Stromal cell of bone marrow (primary cell): Measurements from ENCODE around the gene CWC27.
"Not testable (repeated sequence)": the region's sequence is repeated elsewhere in the genome, so short reads cannot be mapped to it uniquely, and the experiment has no call there.

ENCODE experiments used
- DNase-seq: peaks from one replicate; pipeline ENCODE4 v3.0.0-alpha.2; 2012; ENCODE audit warnings: low read depth

CWC27 gene

DNA sequence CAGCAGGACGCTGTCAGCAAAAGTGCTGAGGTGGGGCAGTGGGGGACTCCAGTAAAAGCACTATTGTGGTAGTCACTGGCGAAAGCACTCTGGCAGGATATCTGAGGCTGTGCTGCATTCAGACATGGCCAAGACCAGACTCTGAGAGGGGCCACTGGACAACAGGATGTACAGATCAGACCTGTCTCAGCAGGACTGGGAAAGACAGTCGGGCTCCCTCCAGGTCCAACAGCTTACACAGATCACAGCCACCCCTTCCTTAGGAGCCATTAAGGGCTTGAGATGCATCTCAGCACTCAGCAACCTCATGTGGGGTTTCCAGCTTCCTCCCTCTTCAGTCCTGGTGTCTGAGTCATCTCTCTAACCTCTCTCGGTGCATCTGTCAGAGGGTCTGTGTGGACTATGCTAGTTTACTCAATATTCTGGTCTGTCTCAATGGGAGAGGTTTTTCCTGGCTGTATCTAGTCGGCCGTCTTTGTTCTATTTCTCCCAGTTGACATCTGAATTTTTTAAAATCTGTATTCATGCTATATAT is 154.5 kb downstream of the CWC27 start:
- DNase-seq = no peak

DNA sequence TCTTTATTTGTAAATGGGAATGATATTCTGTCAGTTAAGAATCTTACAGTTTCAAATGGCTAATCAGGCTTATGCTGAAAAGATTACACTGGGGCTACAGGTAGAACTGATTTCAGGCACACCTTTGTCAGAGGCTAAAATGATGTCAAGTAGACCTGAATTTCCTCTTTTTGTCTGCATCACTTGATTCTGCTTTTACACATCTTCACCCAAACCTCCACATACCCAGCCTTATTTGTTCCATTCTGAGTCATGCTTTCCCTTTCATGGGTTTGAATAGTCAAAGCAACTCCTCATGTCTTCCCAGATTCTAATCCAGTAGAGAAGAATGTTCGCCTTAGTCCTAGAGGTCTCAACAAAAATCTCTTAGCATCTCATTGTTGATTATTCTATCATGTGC is 156.4 kb downstream of the CWC27 start:
- no peak for DNase-seq

DNA sequence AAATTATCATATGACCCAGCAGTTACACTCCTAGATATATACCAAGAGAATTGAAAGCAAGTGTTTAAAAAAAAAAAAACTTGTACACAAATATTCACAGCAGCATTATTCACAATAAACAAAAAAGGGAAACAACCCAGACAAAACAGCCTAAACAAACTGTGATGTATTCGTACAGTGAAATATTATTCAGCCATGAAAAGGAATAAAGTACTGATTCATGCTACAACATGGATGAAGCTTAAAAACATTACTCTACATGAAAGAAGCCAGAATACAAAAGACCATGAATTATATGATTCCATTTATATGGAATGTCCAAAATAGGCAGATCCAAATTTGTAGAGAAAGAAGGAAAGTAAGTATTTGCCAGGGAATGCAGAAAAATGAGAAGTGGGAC is 161.1 kb downstream of the CWC27 start:
- DNase-seq = no peak

DNA sequence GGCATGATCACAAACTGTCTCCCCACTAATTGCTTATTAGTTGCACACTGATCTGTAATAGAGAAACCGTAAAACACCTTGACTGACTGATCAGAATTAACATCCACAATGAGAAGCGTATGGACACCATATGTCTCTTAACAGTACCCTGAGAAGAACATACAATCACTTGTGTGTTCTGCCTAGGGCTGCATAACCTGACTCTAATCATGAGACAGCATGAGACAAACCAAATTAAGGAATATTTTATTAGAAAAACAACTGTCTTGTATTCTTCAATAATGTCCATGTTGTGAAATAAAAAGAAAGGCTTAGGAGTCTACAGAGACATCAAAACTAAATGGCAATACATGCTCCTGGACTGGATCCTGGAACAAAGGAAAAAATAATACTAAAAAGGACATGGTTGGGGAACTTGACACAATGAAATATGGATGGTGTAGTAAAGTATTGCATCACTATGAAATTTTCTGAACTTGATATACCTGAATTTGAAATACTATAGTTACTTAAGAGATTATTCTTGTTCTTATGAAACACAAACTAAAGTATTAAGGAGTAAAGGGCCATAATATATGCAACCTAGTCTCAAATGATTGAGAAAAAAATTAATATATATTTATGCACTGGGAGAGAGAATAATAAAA is 162.1 kb downstream of the CWC27 start:
- no peak for DNase-seq

DNA sequence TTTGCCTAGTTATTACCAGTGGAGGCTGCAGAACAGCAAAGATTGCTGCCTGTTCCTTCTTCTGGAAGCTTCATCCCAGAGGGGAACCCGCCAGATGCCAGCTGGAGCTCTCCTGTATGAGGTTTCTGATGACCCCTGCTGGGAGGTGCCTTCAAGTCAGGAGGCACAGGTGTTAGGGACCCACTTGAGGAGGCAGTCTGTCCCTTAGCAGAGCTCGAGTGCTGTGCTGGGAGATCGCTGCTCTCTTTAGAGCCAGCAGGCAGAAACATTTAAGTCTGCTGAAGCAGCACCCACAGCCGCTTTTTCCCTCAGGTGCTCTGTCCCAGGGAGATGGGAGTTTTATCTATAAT is 170.7 kb downstream of the CWC27 start:
- DNase-seq = not testable (repeated sequence)

DNA sequence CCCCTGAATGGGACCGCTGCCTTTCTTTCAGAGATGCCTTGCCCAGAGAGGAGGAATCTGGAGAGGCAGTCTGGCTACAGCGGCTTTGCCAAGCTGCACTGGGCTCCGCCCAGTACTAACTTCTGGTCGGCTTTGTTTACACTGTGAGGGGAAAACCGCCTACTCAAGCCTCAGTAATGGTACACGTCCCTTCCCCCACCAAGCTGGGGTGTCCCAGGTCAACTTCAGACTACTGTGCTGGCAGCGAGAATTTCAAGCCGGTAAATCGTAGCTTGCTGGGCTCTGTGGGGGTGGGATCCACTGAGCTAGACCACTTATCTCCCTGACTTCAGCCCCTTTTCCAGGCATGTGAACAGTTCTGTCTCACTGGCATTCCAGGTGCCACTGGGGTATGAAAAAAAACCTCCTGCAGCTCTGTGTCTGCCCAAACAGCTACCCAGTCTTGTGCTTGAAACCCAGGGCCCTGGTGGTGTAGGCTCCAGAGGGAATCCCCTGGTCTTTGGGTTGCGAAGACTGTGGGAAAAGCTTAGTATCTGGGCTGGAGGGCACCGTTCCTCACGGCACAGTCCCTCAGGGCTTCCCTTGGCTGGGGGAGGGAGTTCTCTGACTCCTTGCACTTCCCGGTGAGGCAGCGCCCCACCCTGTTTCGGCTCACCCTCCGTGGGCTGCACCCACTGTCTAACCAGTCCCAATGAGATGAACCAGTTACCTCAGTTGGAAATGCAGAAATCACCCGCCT is 171.2 kb downstream of the CWC27 start:
- peak; percentile 17 for DNase-seq

DNA sequence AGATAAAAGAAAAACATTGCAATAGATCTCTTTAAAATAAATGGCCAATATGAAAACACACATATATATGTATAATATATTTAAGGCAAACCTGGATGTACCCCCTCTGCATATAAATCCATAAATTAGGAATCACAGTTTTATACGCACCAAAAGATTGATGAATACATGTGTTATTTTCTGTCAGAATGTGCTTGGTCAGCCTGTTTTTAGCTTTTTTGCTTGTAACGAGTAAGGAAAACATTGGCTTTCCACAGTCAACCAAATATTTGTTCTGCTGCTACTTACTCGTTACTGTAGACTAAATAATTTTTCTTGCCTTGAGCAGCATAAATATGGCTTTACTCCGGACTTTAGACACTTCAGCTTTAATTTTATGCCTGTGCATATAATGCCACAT is 173.7 kb downstream of the CWC27 start:
- DNase-seq = no peak

DNA sequence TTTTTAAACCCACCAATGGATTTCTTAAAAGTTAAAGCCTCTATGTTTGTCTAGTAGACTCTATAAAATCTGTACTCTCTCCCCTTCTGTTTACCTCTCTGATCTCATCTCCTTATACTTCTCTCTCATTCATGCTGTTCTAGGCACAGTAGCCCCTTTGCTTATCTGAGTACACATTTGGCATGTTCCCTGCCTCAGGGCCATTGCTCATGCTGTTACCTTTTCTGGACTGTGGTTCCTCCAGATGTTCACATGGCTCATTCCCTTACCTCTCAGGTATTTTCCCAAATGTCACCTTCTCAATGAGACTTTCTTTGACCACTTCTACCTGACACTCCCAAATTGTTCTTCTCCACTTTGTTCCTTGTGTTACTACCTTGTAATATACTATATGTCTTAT is 176.1 kb downstream of the CWC27 start:
- DNase-seq = no peak

DNA sequence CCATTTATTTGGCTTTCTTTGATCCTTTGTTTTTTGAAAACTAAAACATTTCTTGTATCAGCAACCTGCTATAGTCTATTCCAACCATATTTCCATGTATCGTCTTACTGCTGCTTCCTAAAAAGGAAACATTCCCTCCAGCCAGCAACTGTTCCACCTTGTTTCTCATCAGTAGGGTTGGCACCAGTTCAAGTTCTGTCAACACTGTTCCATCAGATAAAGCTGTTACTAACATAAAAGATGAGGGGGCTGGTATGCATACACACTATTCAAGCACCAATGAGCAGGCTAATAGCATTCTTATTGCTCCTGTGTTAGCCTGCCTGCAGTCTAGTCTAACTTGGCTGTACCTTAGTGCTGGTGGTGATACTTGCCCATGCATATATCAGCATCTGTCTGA is 178.3 kb downstream of the CWC27 start:
- no peak for DNase-seq

DNA sequence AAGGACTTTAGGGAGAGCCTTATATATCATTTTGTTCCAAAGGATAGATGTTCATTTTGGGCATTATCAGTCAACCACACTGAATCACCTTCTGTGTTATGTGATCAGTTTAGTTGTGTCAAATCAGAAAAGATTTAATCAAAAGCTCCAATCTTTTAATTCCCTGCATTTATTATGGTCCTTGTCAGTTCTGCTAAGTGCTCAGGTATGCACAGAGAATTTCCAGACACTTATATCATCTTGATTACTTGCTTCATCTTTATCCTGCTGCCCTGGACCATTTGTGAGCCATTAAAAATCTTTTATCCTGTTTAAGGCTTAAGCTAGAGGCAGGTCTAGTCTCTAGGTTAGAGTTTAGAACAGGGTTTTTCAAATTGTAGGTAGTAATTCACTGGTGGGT is 179.1 kb downstream of the CWC27 start:
- DNase-seq = no peak

DNA sequence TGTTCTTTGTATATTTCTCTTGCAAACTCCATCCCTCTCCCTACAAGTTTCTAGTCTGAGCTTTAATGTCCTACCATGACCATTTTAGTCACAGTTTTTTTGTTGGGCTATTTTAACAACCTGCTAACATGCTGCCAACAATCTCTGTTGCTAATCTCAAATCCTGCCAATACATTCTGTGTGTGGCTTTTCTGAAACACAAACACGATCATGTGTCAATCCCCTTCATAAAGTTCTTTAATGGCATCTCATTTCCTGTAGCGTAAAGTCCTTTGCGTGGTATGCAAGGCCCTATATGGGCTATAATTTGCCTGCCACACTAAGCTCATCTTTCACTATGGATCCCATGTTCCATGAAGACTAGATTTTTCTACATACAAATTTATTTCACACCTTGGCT is 180.6 kb downstream of the CWC27 start:
- DNase-seq = no peak

DNA sequence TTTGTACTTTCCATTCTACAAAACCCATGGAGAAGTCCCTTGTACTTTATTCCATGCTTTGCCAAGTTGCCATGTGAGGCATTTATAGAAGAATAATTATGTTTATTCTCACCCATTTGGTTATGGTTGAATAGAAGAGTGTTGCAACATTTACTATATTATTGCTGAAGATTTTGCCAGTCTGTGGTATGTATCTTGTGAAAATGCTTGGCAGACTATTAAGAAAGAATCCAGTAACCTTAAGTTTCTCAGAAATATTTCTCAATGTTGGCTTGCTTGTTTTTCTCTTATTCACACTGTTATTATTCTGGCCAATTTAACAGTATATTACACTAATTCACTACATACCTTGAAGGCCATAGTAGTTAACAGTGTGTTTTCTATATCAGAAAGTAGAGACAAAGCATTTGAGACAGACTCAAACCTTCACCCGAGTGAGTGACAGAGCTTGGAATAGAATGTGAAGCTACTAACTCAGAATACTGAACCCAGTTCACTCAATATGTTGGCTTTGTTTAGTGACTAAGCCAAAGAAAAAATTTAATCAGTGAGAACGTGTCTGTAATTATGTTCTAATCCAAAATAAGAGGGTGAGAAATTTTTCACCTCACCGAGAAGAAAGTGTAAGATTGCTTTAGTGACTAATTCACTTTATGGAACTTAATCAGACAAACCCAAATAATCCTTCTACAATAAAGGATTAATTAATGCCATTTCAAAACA is 184.4 kb downstream of the CWC27 start:
- no peak for DNase-seq

DNA sequence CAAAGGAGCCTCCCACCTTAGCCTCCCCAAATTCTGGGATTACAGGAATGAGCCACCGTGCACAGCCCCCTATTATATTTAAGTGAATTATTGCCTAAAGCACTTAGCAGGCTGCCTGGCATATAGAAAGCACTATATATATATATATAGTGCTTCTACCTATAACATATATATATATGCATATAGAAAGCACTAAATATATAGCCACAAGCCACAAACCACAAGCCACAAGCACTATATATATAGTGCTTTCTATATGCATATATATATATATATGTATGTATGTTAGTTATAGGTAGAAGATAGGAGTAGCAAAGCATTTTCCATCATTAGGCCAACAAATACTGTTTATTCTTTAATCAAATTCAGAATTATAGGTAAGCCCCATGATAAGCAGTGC is 185.8 kb downstream of the CWC27 start:
- DNase-seq = no peak

DNA sequence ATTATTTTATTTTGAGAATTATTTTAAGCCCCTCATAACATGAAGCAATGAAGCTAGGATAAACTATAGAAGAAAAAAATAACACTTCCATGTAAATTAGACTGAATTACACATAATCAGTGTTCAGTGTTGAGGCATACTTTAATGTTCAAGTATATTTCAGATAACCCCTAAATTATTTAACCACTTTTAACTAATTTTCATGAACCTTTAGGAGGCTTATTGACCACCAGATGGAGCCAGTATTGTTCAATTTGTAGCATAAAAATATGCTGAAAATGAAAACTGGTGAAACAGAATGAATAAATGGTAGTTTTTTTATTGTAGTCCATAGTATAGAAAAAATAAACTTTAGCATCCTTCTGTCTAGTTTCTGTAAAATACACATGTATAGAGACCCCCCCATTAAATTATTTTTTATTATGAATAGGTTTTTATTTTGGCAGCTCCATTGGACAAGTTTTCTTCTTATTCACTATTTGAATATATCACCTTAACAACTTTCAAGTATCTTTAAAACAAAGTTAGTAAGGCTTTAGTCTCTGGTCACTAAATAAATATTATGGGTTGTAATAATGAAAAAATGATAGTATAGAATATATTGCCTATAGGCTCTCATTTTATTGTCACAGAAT is 190.1 kb downstream of the CWC27 start:
- DNase-seq = peak; percentile 39

DNA sequence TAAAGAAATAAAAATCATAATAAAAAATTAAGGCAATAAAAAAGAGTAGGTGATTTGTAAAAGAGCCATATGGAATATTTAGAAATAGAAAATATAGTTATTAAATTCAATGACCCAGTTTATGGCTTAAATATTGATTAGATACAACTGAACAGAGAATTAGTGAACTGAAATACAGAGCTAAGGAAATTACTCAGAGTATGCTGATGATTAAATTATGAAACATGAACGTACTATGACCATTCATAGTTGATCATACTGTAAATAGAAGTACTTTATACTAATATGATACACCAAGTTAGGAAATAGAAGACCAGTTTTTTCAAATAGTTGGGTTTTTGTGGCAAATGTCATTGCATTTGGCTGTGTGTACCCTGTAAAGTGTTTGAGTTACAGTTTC is 194.5 kb downstream of the CWC27 start:
- DNase-seq = no peak

DNA sequence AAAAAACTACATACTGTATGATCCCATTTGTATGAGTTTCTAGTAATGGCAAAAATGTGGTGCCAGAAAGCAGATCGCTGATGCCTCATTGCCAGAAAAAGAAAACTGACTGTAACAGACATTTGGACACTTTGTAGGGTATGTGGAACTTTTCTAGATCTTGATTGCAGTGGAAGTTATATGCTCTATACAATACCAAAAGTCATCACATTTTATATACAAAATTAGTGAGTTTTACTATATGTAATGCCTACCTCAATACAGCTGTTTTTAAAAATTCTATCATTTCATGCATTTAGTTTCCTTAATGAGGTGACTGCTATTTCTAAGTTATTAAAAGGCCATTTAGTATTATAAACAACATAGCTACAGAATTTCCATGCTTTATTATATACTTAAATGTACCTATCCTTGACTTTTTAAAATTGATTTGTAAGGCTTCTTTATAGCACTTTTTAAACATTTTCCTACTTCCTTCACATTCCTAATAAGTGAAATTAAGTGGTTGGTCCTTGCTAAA is 199.9 kb downstream of the CWC27 start:
- no peak for DNase-seq

DNA sequence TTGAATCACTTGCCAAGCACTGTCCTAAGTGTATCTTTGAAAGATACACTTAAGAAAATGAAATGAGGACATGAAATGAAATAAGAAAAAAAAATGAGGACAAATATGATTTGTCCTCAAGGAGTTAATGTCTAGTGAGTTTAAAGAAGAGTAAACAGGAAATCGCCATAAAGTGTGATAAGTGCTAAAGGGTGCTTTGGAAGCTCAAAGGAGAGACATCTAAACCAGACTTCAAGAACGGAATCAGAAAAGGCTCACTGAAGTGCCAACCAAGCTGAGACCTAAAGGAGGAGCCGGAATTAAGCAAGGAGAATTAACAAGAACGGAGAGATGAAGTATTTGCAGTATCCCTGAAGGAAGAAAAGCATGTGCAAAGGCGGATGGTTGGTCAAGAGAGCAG is 200.8 kb downstream of the CWC27 start:
- DNase-seq = no peak

DNA sequence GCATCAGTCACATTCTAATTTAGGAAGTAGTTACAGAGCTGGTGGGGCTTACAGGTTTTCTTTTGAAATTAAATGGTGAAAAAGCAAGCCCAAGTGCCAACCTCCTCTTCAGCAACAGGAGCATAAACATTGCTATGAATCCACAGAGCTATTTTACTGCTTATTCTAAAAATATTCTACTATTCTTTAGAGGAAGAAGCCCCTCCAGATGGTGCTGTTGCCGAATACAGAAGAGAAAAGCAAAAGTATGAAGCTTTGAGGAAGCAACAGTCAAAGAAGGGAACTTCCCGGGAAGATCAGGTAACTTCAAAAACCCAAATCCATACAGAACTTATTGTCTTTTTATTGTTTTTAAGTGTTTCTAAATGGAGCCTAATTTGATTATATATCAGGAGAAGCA is 202.8 kb downstream of the CWC27 start:
- peak; percentile 23 for DNase-seq

DNA sequence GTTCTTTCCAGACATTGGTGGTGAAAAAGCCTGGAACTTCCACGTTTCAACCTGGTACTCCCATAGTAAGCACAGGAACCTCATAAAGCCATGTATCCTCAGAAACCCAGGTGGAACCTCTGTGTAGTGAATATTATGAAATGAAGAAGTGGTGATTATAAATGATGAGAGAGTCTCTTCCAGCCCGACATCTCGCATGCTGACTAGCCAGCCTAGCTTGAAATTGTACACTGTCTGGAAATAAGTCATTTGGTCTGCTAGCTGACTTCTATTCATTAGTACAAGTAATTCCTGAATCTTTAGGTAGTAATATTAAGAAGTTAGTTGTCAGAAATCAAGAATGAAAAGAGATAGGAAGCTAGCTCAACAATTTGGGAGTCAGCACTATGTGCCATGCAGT is 203.3 kb downstream of the CWC27 start:
- DNase-seq = no peak

DNA sequence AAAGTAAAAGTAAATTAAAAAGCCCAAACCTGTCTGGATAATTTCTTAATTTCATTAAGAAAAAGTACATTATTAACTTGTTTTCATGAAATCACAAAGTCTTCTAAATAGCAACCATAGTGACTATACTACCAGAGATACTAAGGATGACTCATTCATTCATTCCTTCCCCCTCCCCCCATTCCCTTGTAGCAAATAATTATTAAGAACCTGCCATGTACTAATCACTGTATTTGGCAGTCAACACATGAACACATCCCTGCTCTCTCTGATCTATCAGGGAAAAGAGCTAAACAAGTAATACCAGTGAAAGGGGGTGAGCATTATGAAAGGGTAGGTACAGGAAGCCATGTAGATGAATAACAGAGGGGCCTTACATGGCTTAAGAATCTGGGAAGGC is 203.9 kb downstream of the CWC27 start:
- no peak for DNase-seq

DNA sequence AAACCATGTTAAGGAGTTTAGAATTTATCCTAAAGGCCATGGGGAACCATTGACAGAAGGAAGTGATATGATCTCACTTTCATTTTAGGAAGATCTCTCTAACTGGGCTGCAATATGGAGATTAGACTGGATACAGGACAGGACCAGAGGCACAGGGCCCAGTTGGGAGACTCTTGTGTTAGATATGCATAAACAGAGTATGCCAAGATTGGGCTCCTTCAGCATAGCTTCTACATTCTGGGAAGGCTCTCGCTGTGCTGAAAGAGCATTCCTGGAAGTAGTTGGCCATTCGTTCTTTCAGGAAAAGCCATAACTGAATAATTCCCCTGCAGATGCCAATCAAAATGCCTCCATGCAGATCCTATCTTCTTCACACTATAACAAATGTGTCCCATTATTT is 204.5 kb downstream of the CWC27 start:
- no peak for DNase-seq

DNA sequence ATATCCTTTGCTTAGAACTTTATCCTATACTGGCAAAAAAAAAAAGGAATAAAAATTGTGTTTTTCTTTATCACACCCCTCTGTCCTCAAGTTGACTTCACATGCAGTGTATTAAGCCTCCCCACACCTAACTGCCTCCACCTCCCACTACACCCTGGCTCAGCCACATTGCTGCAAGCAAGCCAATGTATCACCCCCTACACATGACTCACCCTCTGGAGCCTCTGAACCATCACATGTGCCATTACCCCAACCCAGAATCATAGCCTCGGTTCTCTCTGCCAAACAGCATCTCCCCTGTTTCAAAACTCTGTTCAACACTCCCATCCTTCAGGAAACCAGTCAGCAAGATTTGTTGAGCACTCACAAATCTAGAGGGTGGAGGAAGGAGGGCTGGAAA is 209.0 kb downstream of the CWC27 start:
- DNase-seq = peak; percentile 80

DNA sequence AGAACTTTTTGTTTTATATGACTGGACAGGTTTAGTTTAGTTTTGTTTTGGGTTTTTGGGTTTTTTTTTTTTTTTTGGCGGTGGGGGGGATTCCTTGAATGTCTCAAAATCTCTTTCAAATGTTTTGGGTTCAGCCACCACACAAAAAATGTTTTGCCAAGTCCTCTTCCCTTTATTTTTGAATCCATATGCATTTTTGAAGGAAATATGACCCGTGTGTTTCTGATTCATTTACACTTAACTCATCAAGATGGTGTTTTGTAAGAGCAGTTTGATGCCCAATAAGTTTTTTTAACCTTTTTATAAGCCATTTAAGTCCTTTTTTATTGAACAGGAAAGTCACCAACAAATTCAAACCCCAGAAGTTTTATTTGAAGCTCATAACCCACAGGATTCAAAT is 209.8 kb downstream of the CWC27 start:
- no peak for DNase-seq
